ENCODE results near the gene PTPN18. TPM values are rescaled to one million over a fixed set of nuclear protein-coding genes. Genes with fewer than 3 reads are reported as not detected.
"Not testable (repeated sequence)": the region's sequence is repeated elsewhere in the genome, so short reads cannot be mapped to it uniquely, and the experiment has no call there.

The PTPN18 gene
- total RNA-seq, 1 experiment from 2014 or later = 229 TPM

GRCh38 chr2:130327703-130328527 lies 27.9 kb upstream of the PTPN18 start:
- DNase-seq = no peak
- Histone ChIP-seq H3K4me3 (ENCODE audit: low read length) (no peak overlapping the region), H3K9me2 (replicated peaks; ENCODE audit: insufficient read depth, low read length) (no peaks in the 10 kb centered on the region), H3K36me3 (ENCODE audit: insufficient read depth, low read length) (no peaks in the 10 kb centered on the region), H3K4me2 (ENCODE audit: low read depth, low read length, poor library complexity, severe bottlenecking) (no peak overlapping the region), H2AFZ (ENCODE audit: low read length) (no peak overlapping the region), H3K79me2 (ENCODE audit: low read length) (no peaks in the 10 kb centered on the region), H3K9me3 (ENCODE audit: low read length) (no peaks in the 10 kb centered on the region), H3K4me1 (ENCODE audit: low read length) (peaks cover 3% of the 10 kb centered on the region), H3K9ac (ENCODE audit: low read length) (no peak overlapping the region), H4K20me1 (ENCODE audit: insufficient read depth, low read depth, low read length) (no peaks in the 10 kb centered on the region), H3K27ac (ENCODE audit: low read length) (no peak overlapping the region), H3K27me3 (ENCODE audit: low read length) (no peaks in the 10 kb centered on the region)

GRCh38 chr2:130328710-130329109 lies 27.1 kb upstream of the PTPN18 start:
- Histone ChIP-seq H4K20me1 (ENCODE audit: insufficient read depth, low read depth, low read length) (no peaks in the 10 kb centered on the region), H2AFZ (ENCODE audit: low read length) (peak overlapping the region; percentile 28; the same call in 1 of the 2 replicates), H3K79me2 (ENCODE audit: low read length) (no peaks in the 10 kb centered on the region), H3K27me3 (ENCODE audit: low read length) (no peaks in the 10 kb centered on the region), H3K4me1 (ENCODE audit: low read length) (peaks cover 5% of the 10 kb centered on the region), H3K4me3 (ENCODE audit: low read length) (no peak overlapping the region), H3K9ac (ENCODE audit: low read length) (no peak overlapping the region), H3K36me3 (ENCODE audit: insufficient read depth, low read length) (no peaks in the 10 kb centered on the region), H3K4me2 (ENCODE audit: low read depth, low read length, poor library complexity, severe bottlenecking) (no peak overlapping the region), H3K9me3 (ENCODE audit: low read length) (no peaks in the 10 kb centered on the region), H3K9me2 (replicated peaks; ENCODE audit: insufficient read depth, low read length) (no peaks in the 10 kb centered on the region), H3K27ac (ENCODE audit: low read length) (no peak overlapping the region)
- DNase-seq = no peak

- Histone ChIP-seq H3K4me1 (ENCODE audit: low read length) (peaks cover 13% of the 10 kb centered on the region), H3K4me2 (ENCODE audit: low read depth, low read length, poor library complexity, severe bottlenecking) (peak overlapping the region; percentile 36), H3K4me3 (ENCODE audit: low read length) (no peak overlapping the region), H2AFZ (ENCODE audit: low read length) (peak overlapping the region; percentile 88), H3K27ac (ENCODE audit: low read length) (no peak overlapping the region), H3K9me3 (ENCODE audit: low read length) (no peaks in the 10 kb centered on the region), H3K9ac (ENCODE audit: low read length) (no peak overlapping the region; the same call in 1 of the 2 replicates), H4K20me1 (ENCODE audit: insufficient read depth, low read depth, low read length) (no peaks in the 10 kb centered on the region), H3K79me2 (ENCODE audit: low read length) (no peaks in the 10 kb centered on the region), H3K9me2 (replicated peaks; ENCODE audit: insufficient read depth, low read length) (no peaks in the 10 kb centered on the region), H3K36me3 (ENCODE audit: insufficient read depth, low read length) (no peaks in the 10 kb centered on the region), H3K27me3 (ENCODE audit: low read length) (no peaks in the 10 kb centered on the region)
- peak; percentile 88 for DNase-seq
These were observed 23.4 kb upstream of the PTPN18 start for GRCh38 chr2:130332271-130333073.

GRCh38 chr2:130333253-130333652 lies 22.6 kb upstream of the PTPN18 start:
- not testable (repeated sequence) for H4K20me1 ChIP-seq (ENCODE audit: insufficient read depth, low read depth, low read length)

GRCh38 chr2:130334026-130334425 lies 21.8 kb upstream of the PTPN18 start:
- H3K9ac ChIP-seq (ENCODE audit: low read length) = no peak overlapping the region
- no peaks in the 10 kb centered on the region for H3K79me2 ChIP-seq (ENCODE audit: low read length)
- H3K4me2 ChIP-seq (ENCODE audit: low read depth, low read length, poor library complexity, severe bottlenecking) = no peak overlapping the region
- H3K4me1 ChIP-seq (ENCODE audit: low read length) = peaks cover 24% of the 10 kb centered on the region
- H2AFZ ChIP-seq (ENCODE audit: low read length) = no peak overlapping the region
- DNase-seq = no peak
- H3K36me3 ChIP-seq (ENCODE audit: insufficient read depth, low read length) = peaks cover 9% of the 10 kb centered on the region; the same call in 1 of the 2 replicates
- H3K27ac ChIP-seq (ENCODE audit: low read length) = no peak overlapping the region
- no peaks in the 10 kb centered on the region for H3K9me2 ChIP-seq (replicated peaks; ENCODE audit: insufficient read depth, low read length)
- no peaks in the 10 kb centered on the region for H3K9me3 ChIP-seq (ENCODE audit: low read length)
- H3K4me3 ChIP-seq (ENCODE audit: low read length) = no peak overlapping the region
- no peaks in the 10 kb centered on the region for H3K27me3 ChIP-seq (ENCODE audit: low read length)
- H4K20me1 ChIP-seq (ENCODE audit: insufficient read depth, low read depth, low read length) = no peaks in the 10 kb centered on the region

More at GRCh38 chr2:130333253-130333652, 22.6 kb upstream of the PTPN18 start:
- H3K27ac ChIP-seq (ENCODE audit: low read length); H3K9ac ChIP-seq (ENCODE audit: low read length); H3K4me2 ChIP-seq (ENCODE audit: low read depth, low read length, poor library complexity, severe bottlenecking); H3K79me2 ChIP-seq (ENCODE audit: low read length); H3K27me3 ChIP-seq (ENCODE audit: low read length); H3K36me3 ChIP-seq (ENCODE audit: insufficient read depth, low read length); H3K9me3 ChIP-seq (ENCODE audit: low read length); H3K9me2 ChIP-seq (replicated peaks; ENCODE audit: insufficient read depth, low read length); H3K4me3 ChIP-seq (ENCODE audit: low read length); DNase-seq: not testable (repeated sequence)
- Histone ChIP-seq H3K4me1 (ENCODE audit: low read length) (peaks cover 20% of the 10 kb centered on the region), H2AFZ (ENCODE audit: low read length) (peak overlapping the region; percentile 88)

GRCh38 chr2:130335226-130335625 lies 20.6 kb upstream of the PTPN18 start:
- H3K9me2 ChIP-seq (replicated peaks; ENCODE audit: insufficient read depth, low read length) = no peaks in the 10 kb centered on the region
- H3K4me1 ChIP-seq (ENCODE audit: low read length) = peaks cover 25% of the 10 kb centered on the region
- no peaks in the 10 kb centered on the region for H4K20me1 ChIP-seq (ENCODE audit: insufficient read depth, low read depth, low read length)
- H2AFZ ChIP-seq (ENCODE audit: low read length) = no peak overlapping the region
- H3K36me3 ChIP-seq (ENCODE audit: insufficient read depth, low read length) = peaks cover 9% of the 10 kb centered on the region; the same call in 1 of the 2 replicates
- no peaks in the 10 kb centered on the region for H3K27me3 ChIP-seq (ENCODE audit: low read length)
- no peak overlapping the region for H3K4me2 ChIP-seq (ENCODE audit: low read depth, low read length, poor library complexity, severe bottlenecking)
- H3K9ac ChIP-seq (ENCODE audit: low read length) = no peak overlapping the region
- H3K79me2 ChIP-seq (ENCODE audit: low read length) = no peaks in the 10 kb centered on the region
- H3K4me3 ChIP-seq (ENCODE audit: low read length) = no peak overlapping the region
- no peak overlapping the region for H3K27ac ChIP-seq (ENCODE audit: low read length)
- H3K9me3 ChIP-seq (ENCODE audit: low read length) = no peaks in the 10 kb centered on the region
- DNase-seq = no peak

GRCh38 chr2:130336150-130336876 lies 19.5 kb upstream of the PTPN18 start:
- Histone ChIP-seq H3K9me3 (ENCODE audit: low read length) (no peaks in the 10 kb centered on the region), H3K79me2 (ENCODE audit: low read length) (peaks cover 7% of the 10 kb centered on the region; the same call in 1 of the 2 replicates), H3K27me3 (ENCODE audit: low read length) (no peaks in the 10 kb centered on the region), H3K27ac (ENCODE audit: low read length) (no peak overlapping the region), H3K4me3 (ENCODE audit: low read length) (peak overlapping the region; percentile 7; the same call in 1 of the 2 replicates), H3K4me1 (ENCODE audit: low read length) (peaks cover 36% of the 10 kb centered on the region), H3K36me3 (ENCODE audit: insufficient read depth, low read length) (peaks cover 9% of the 10 kb centered on the region; the same call in 1 of the 2 replicates), H3K4me2 (ENCODE audit: low read depth, low read length, poor library complexity, severe bottlenecking) (peak overlapping the region; percentile 77), H2AFZ (ENCODE audit: low read length) (no peak overlapping the region), H4K20me1 (ENCODE audit: insufficient read depth, low read depth, low read length) (no peaks in the 10 kb centered on the region), H3K9ac (ENCODE audit: low read length) (0 out of 2 replicates have a peak overlapping the region, but pooled peaks have one; percentile 27), H3K9me2 (replicated peaks; ENCODE audit: insufficient read depth, low read length) (no peaks in the 10 kb centered on the region)
- no peak for DNase-seq

Data from Karpas-422 (cell line).